ENCODE measurements around the gene BARHL1.

DNA sequence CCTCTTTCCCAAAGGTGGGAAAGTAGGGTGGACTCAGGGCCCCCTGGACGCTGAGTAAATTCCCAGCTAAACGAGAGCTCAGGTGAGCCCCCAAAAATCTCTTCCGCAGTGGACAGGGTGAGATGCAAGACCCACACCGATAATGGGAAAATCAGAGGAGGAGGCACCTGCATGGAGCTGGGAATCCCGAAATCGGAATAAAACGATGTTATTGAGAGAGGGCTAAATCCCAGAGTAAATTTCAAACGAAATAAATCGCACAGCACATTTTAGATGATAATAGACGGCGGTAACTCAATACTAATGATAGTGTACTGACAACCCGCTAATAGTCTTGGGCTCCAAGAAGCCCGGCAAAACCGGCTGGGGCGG is 3.0 kb upstream of the BARHL1 start:
- TF ChIP-seq, protein P1, sequence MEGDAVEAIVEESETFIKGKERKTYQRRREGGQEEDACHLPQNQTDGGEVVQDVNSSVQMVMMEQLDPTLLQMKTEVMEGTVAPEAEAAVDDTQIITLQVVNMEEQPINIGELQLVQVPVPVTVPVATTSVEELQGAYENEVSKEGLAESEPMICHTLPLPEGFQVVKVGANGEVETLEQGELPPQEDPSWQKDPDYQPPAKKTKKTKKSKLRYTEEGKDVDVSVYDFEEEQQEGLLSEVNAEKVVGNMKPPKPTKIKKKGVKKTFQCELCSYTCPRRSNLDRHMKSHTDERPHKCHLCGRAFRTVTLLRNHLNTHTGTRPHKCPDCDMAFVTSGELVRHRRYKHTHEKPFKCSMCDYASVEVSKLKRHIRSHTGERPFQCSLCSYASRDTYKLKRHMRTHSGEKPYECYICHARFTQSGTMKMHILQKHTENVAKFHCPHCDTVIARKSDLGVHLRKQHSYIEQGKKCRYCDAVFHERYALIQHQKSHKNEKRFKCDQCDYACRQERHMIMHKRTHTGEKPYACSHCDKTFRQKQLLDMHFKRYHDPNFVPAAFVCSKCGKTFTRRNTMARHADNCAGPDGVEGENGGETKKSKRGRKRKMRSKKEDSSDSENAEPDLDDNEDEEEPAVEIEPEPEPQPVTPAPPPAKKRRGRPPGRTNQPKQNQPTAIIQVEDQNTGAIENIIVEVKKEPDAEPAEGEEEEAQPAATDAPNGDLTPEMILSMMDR (IDR thresholded peaks at IDR 0.05; ENCODE audit: low read depth, low read length), result no peak
- TF ChIP-seq EZH2phosphoT487 (IDR thresholded peaks at IDR 0.05; ENCODE audit: low read depth), result no peak
